Memory B cell (primary cell): ENCODE results near the gene CCM2.

ENCODE experiments used
- ATAC-seq: fragments of 150-1000 bp; cut with Tn5 transposase; 2 replicates; pipeline ENCODE4 v1.10.0; 2021; ENCODE audit warnings: low read depth, mild to moderate bottlenecking, moderate library complexity
- DNase-seq, 2 donors: peaks; one replicate each; pipeline ENCODE4 v3.0.0; 2022; ENCODE audit warnings: low spot score in 2 of 2
- H3K27ac Mint-ChIP-seq: one replicate; pipeline ENCODE4 v1.8.0; 2022; ENCODE audit warnings: mild to moderate bottlenecking, moderate library complexity, mixed read lengths
- H3K27me3 Mint-ChIP-seq: one replicate; pipeline ENCODE4 v1.8.0; 2022; ENCODE audit warnings: mixed read lengths
- H3K36me3 Mint-ChIP-seq: one replicate; pipeline ENCODE4 v1.8.0; 2022; ENCODE audit warnings: mild to moderate bottlenecking, mixed read lengths
- H3K4me1 Mint-ChIP-seq: one replicate; pipeline ENCODE4 v1.8.0; 2022; ENCODE audit warnings: mixed read lengths
- H3K4me3 Mint-ChIP-seq: one replicate; pipeline ENCODE4 v1.8.0; 2022; ENCODE audit warnings: mild to moderate bottlenecking, moderate library complexity, mixed read lengths
- H3K9me3 Mint-ChIP-seq: one replicate; pipeline ENCODE4 v1.8.0; 2022; ENCODE audit warnings: mixed read lengths

CCM2 gene

DNA sequence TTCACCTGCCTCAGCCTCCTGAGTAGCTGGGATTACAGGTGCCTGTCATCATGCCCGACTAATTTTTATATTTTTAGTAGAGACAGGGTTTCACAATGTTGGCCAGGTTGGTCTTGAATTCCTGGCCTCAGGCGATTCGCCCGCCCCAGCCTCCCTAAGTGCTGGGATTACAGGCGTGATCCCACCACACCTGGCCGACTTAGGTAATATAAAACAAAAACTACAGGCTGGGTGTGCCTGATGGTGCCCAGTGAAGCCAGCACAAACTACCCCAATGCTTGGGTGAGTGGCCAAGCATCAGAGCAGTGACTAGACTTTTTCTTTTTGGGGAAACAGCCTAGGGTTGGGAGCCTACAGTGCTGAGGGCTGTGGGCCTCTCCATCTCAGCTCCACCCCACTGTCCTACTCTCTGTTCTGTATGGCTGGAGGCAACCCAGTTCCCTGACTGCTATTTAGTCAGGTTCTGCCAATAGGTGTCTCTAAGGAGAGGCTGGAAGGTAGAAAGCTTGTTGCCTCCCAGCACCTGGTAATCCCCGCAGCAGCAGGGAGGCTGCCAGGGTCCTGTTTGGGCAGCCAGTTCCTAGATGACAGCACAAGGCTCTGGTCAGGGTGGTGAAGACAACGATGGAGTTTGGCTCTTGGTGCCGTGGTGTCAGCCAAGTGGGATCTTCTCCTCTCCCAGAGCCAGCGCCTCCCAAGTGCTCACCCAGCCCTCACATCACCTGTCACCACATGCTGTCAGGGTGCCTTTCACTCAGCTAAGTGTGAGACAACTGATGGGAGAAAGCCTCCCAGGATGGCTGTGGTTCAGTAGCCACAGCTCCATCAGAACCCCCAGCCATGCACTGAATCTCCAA is 99.2 kb downstream of the CCM2 start:
- H3K27me3 Mint-ChIP-seq: no peaks in the 10 kb centered on the region
- DNase-seq (no peak), ATAC-seq (no peak)
- peaks cover 3% of the 10 kb centered on the region for H3K9me3 Mint-ChIP-seq
- no peak overlapping the region for H3K27ac Mint-ChIP-seq
- H3K4me1 Mint-ChIP-seq: no peaks in the 10 kb centered on the region
- no peak overlapping the region for H3K4me3 Mint-ChIP-seq
- H3K36me3 Mint-ChIP-seq: peaks cover 13% of the 10 kb centered on the region

DNA sequence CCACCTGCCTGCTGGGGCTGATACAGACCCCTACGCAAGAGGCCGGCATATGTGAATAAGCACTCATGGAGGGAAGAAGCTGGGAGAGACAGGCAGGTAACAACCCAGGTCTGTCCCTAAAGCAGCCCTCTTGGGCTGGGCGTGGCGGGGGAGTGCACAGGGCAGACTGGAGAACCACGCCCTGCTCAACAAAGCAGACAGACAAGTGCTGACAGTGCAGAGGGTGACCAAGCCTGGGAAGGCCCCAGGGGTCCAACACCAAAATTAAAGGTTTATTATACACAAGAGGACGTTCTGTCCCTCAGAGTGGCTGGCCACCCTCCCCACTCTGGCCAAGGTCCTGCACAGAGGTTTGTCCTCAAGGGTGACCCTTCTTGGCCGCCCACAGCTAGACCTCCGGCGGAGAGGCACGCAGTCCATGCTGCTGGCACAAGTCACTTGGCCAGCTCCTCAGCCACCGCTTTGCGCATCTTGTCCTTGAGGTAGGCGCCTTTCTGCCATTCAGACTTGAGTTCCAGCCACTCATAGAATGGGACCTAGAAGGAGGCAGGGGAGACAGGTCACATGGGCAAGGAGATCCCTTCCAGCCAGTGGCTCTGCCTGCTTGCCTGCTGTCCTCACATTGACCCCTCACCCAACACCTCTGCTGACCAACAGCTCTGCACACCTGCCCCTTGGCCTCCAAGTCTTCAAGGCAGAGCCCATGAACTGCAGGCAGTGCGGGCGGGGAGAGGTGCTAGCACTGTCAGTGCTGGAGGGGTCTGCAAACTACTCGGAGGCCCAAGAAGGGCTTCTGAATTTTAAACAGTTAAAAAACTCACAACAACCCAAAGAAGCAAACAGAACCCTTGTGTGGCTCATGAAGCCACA is 100.1 kb downstream of the CCM2 start:
- H3K4me1 Mint-ChIP-seq: no peaks in the 10 kb centered on the region
- no peaks in the 10 kb centered on the region for H3K27me3 Mint-ChIP-seq
- no peak for DNase-seq
- H3K9me3 Mint-ChIP-seq: no peaks in the 10 kb centered on the region
- no peak overlapping the region for H3K27ac Mint-ChIP-seq
- ATAC-seq: no peak
- H3K4me3 Mint-ChIP-seq: no peak overlapping the region
- peaks cover 10% of the 10 kb centered on the region for H3K36me3 Mint-ChIP-seq

DNA sequence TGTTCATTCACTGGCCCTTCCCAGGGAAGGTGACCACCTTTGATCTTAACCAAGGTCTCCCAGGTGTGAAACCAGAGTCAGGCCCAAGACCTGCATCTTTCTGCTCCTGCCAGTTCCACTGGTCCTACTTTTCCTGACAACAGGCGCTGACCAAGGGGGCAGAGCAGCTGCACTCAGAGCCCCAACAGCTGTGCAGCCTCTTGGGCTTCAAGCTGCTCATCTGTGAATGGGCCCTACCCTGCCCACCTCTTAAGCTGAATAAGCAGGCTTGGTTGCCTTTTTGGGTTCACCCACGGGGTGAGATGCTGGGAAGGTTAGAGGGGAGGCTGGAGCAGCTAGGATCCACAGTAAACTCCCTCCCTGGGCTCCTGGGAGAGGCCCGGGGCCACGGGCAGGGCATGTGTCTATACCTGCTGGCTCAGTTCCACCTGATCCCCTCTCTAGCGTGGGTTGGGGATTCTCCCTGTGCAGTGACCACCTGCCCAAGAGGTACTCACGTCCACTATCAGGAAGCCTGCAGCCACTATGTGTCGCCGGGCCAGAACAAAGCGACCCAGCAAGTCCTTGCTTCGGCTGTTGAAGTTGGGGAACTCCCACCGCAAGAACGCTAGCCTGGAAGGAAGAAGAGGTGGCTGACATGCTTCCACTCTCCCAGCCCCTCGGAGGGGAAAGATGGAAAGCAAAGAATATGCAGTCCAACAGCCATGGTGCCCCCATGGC is 100.9 kb downstream of the CCM2 start:
- DNase-seq: no peak
- H3K4me3 Mint-ChIP-seq: no peak overlapping the region
- ATAC-seq: no peak
- no peak overlapping the region for H3K27ac Mint-ChIP-seq
- H3K27me3 Mint-ChIP-seq: no peaks in the 10 kb centered on the region
- H3K36me3 Mint-ChIP-seq: peaks cover 10% of the 10 kb centered on the region
- no peaks in the 10 kb centered on the region for H3K9me3 Mint-ChIP-seq
- H3K4me1 Mint-ChIP-seq: no peaks in the 10 kb centered on the region

DNA sequence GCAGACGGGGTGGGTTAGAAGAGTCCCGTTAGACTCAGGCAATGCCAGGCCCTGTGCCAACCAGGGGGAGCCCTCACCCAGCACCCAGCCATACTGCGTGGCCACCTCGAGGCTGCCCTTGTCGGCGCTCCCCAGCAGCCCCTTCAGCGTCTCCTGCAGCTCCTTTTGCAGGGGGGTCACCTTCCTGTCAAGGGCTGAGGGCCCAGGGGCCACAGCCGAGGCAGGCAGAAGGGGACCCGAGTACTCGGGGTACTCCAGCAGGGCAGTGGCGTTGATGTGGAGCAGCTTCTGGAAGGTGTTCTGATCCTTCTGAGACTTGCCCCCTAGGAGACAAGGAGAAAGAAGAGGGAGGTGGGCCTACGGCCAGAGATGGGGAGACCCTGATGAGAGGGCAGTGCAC is 101.7 kb downstream of the CCM2 start:
- no peak overlapping the region for H3K27ac Mint-ChIP-seq
- no peaks in the 10 kb centered on the region for H3K27me3 Mint-ChIP-seq
- ATAC-seq: no peak
- no peak overlapping the region for H3K4me3 Mint-ChIP-seq
- H3K4me1 Mint-ChIP-seq: no peaks in the 10 kb centered on the region
- no peaks in the 10 kb centered on the region for H3K9me3 Mint-ChIP-seq
- peaks cover 7% of the 10 kb centered on the region for H3K36me3 Mint-ChIP-seq
- DNase-seq: no peak

DNA sequence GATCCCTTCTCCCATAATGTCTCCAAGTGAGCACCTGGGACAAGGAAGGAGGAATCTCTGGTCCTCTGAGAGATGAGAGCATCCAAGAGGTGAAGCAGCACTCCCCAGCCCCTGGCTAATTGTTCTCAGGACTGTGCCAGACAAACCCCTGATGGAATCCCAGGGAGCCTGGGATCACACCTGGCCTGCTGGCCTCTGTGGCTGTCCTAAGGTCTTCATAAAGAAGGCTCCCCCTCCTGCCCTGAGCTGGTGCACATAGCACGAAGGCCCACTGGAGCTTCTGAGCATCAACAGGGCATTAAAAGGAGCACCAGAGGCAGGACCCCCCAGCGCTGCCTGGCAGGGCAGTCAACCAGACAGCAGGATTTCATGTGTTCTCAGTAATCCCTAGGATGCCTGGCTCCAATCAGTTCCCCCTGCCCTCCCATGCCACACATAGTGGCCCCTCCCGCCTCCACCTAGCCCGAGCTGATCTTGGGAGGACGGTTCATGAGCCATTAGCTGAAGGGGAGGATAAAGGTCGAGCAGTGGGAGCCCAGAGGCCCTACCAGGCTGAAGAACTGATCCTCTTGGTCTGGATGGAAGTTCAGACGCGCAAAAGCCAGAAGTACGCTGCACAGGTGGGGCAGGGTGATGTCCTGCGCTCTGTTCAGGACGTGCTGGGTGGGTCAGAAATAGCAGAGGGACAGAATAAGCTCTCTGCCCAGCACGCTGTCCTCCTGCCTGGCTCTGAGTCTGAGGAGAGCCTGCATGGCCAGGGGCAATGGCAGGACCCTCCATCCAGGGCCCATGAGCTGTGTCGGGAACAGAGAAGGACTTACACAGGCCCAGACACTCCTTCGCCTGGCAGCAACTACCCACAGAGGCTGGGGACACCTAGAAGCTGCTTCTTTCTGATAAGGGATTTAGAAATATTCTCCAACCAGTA is 103.0 kb downstream of the CCM2 start:
- Mint-ChIP-seq H3K27me3 (no peaks in the 10 kb centered on the region), H3K9me3 (no peaks in the 10 kb centered on the region), H3K36me3 (peaks cover 11% of the 10 kb centered on the region), H3K4me1 (peaks cover 5% of the 10 kb centered on the region), H3K4me3 (no peak overlapping the region), H3K27ac (peak overlapping the region; percentile 20)
- no peak for ATAC-seq
- DNase-seq: no peak

DNA sequence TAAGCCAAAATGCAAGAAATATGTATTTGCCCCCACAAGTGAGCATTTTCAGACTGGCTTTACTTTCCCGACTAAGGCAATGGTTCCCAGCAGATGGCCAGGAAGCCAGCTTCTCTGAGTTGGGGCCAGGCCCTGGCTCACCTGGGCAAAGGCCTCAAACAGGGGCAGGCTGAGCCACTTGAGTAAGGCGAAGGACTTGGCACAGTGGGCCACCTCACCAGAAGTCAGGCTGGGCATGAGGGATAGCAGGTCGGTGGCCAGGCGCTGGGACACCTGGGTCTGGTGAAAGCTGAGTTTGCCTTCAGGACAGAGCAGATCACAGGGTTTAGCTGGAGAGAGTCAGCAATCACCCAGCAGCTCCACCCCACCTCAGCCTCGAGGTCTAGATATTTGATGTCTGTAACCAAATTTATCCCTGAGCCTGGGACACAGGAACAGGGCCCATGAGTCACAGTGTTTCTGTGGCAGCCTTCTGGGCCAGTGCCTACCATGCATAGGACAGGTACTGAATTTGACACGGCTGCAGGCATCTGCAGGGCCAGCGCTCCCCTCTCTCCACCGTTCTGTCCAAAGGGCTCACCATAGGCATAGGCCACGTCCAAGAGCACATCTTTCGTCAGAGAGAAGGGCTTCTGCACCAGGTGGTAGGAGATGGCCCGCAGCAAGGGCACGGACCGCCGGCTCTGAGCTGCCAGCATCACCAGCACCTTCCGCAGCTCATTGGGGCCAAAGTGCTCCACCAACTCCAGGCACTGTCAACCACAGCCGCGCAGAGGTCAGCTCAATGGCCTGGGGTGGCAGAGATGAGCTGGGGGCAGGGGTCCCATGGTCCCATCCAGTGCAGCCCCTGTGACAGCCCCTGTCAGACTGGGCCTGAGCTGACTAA is 104.2 kb downstream of the CCM2 start:
- no peak overlapping the region for H3K4me3 Mint-ChIP-seq
- peaks cover 8% of the 10 kb centered on the region for H3K4me1 Mint-ChIP-seq
- no peak for DNase-seq
- no peak for ATAC-seq
- no peaks in the 10 kb centered on the region for H3K9me3 Mint-ChIP-seq
- H3K27me3 Mint-ChIP-seq: no peaks in the 10 kb centered on the region
- H3K27ac Mint-ChIP-seq: no peak overlapping the region
- H3K36me3 Mint-ChIP-seq: peaks cover 11% of the 10 kb centered on the region

DNA sequence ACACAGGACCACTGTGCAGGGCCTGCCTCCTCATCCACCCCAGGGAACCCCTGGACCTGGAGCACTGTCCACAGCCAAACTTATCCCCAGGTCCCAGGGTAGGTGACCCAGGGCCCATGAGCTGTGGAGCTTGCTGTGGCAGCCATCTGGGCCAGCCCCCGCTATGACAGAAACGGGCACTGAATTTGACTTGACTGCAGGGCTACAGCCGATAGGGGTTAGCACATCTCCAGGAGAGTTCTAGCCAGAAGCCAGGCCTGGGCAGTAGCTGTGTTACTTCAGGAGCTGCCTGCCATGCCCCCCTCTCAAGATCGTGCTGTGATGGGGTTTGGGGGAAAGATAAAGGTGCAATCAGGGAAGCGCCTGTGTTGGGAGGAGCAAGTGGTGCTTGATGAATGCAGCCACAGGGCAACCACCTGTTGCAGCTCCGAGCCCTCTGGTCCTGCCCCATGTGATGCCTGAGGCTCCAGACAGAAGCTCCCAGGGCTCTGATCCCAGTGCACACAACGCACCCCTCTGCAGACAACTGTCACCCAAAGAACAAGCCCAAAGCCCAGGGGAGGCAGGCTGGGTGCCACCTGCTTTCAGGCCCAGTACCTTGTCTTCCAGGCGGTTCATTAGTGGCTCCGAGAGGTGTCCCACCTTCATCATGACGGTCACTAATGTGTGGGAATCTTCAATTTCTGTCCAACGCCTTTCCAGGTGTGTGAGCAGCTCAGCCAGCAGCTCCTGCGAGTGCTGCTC is 105.0 kb downstream of the CCM2 start:
- Mint-ChIP-seq H3K4me1 (peaks cover 10% of the 10 kb centered on the region), H3K4me3 (no peak overlapping the region), H3K27me3 (no peaks in the 10 kb centered on the region), H3K36me3 (peaks cover 9% of the 10 kb centered on the region), H3K27ac (no peak overlapping the region), H3K9me3 (no peaks in the 10 kb centered on the region)
- DNase-seq (no peak), ATAC-seq (no peak)

DNA sequence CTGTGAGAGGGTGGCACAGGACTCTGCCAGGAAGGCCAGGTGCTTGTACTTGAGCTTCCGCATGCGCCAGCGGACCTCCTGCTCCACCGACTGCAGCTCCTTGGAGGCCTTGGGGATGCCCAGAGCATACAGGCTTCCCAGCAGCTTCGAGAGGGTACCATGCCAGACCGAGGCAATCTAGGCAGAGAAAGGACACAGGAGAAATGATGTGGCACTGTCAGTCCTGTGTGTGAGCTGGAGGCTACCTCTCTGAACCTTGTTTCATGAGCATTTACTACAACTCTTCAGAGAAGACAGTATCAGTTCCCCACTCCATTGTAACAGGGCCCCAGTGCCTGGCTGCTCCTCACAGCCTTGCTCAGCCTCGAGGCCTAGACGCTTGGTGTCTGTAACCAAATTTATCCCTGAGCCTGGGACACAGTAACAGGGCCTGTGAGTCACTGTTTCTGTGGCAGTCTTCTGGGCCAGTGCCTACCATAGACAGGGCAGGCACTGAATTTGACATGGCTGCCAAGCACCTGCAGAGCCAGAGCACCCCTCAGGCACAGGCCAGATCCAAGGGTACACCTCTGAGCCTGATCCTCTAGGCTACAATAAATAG is 105.7 kb downstream of the CCM2 start:
- no peak overlapping the region for H3K27ac Mint-ChIP-seq
- H3K4me3 Mint-ChIP-seq: no peak overlapping the region
- H3K36me3 Mint-ChIP-seq: peaks cover 9% of the 10 kb centered on the region

DNA sequence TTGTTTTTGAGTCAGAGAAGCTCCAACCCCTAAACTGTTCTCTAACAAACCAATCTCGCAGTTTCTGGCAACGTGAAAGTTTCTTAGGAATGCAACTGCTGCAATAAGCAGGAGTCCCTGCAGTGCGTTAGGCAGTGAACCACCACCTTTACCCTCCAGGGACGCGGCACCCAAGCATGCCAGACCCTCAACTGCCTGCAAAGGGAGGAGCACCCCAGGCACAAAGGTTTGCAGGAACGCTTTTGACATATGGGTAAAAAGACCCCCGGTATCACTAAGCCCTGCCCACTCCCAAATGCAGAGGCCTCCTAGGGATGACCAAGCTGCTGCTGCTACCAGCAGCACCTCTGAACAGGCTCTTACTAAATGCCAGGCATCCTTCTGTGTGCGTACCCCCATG is 106.8 kb downstream of the CCM2 start:
- H3K27me3 Mint-ChIP-seq: no peaks in the 10 kb centered on the region
- DNase-seq: no peak
- H3K36me3 Mint-ChIP-seq: peaks cover 5% of the 10 kb centered on the region
- ATAC-seq: no peak
- H3K4me3 Mint-ChIP-seq: no peak overlapping the region
- no peaks in the 10 kb centered on the region for H3K9me3 Mint-ChIP-seq
- peaks cover 17% of the 10 kb centered on the region for H3K4me1 Mint-ChIP-seq
- H3K27ac Mint-ChIP-seq: no peak overlapping the region

More for the DNA sequence above, 105.7 kb downstream of the CCM2 start:
- ATAC-seq (no peak), DNase-seq (no peak)
- Mint-ChIP-seq H3K4me1 (peaks cover 12% of the 10 kb centered on the region), H3K9me3 (no peaks in the 10 kb centered on the region), H3K27me3 (no peaks in the 10 kb centered on the region)

DNA sequence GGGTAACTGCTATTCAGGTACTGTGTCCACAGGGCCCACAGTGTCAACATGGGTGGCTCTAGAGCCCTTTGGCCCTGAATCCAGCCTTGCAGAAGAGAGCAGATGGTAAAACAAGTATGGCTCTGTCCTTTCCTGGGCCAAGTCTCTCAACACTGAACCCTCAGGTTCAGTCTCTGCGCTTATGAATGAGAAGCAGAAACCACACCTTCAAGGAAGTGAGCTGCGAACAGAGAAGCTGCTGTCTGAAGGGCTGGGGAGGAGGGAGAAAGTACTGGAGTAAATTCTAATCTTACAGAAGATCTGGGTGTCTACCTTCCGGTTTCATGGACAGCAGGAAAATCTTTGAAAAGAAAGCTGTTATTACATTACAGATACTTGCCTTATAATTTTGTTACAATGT is 107.4 kb downstream of the CCM2 start:
- Mint-ChIP-seq H3K36me3 (peaks cover 4% of the 10 kb centered on the region), H3K27me3 (no peaks in the 10 kb centered on the region), H3K4me1 (peaks cover 18% of the 10 kb centered on the region), H3K4me3 (no peak overlapping the region), H3K27ac (no peak overlapping the region), H3K9me3 (no peaks in the 10 kb centered on the region)
- DNase-seq (no peak), ATAC-seq (no peak)

DNA sequence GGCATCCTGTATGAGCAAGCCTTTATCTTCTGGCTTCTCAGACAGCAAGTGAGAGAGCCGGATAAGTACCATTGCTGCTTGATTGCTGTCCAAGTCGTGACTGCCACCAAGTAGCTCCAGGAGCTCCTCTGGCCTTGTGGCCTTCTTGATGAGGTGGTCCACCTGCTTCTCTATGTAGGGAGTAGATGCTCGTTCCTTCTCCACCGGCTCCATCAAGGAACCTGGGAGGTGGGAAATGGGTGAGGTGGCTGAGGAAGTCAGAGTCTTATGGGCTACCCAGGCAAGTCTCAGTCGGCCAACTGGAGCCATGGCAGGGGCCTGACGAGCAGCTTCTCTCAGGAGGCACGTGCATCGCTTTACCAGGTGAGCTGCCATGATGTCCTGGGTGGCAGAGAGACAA is 108.9 kb downstream of the CCM2 start:
- Mint-ChIP-seq H3K4me1 (peaks cover 18% of the 10 kb centered on the region), H3K9me3 (no peaks in the 10 kb centered on the region), H3K4me3 (no peak overlapping the region), H3K27ac (no peak overlapping the region), H3K36me3 (peaks cover 4% of the 10 kb centered on the region), H3K27me3 (no peaks in the 10 kb centered on the region)
- no peak for DNase-seq
- ATAC-seq: no peak
